ENCODE data around the gene EXOC3L2. TPM values are rescaled to one million over a fixed set of nuclear protein-coding genes. Genes with fewer than 3 reads are reported as not detected.

Gene EXOC3L2
- total RNA-seq, 1 donor from 2014 or later = 0.12 TPM

- H3K4me3 ChIP-seq (ENCODE audit: low read depth, low read length) = no peak overlapping the region
- TF ChIP-seq CTCF (conservative IDR thresholded peaks at IDR 0.05; ENCODE audit: low read depth, low read length) = no peak
- no peak for DNase-seq (ENCODE audit: low read depth)
These were observed 35.3 kb upstream of the EXOC3L2 start for GRCh38 chr19:45280471-45280961.

GRCh38 chr19:45279587-45280192 is 34.5 kb upstream of the EXOC3L2 start:
- no peak for DNase-seq (ENCODE audit: low read depth)
- no peak for TF ChIP-seq CTCF (conservative IDR thresholded peaks at IDR 0.05; ENCODE audit: low read depth, low read length)
- no peak overlapping the region for H3K4me3 ChIP-seq (ENCODE audit: low read depth, low read length)

- DNase-seq (ENCODE audit: low read depth) = no peak
- no peak for TF ChIP-seq CTCF (conservative IDR thresholded peaks at IDR 0.05; ENCODE audit: low read depth, low read length)
- H3K4me3 ChIP-seq (ENCODE audit: low read depth, low read length) = no peak overlapping the region
These were observed 32.9 kb upstream of the EXOC3L2 start for GRCh38 chr19:45278087-45278486.

GRCh38 chr19:45276284-45276687 is 31.1 kb upstream of the EXOC3L2 start:
- no peak for DNase-seq (ENCODE audit: low read depth)
- no peak overlapping the region for H3K4me3 ChIP-seq (ENCODE audit: low read depth, low read length)
- TF ChIP-seq CTCF (conservative IDR thresholded peaks at IDR 0.05; ENCODE audit: low read depth, low read length) = no peak

- no peak overlapping the region for H3K4me3 ChIP-seq (ENCODE audit: low read depth, low read length)
- no peak for TF ChIP-seq CTCF (conservative IDR thresholded peaks at IDR 0.05; ENCODE audit: low read depth, low read length)
- DNase-seq (ENCODE audit: low read depth) = no peak
These were observed 30.3 kb upstream of the EXOC3L2 start for GRCh38 chr19:45275370-45275971.

GRCh38 chr19:45273521-45273855 is 28.3 kb upstream of the EXOC3L2 start:
- no peak for TF ChIP-seq CTCF (conservative IDR thresholded peaks at IDR 0.05; ENCODE audit: low read depth, low read length)
- DNase-seq (ENCODE audit: low read depth) = no peak
- H3K4me3 ChIP-seq (ENCODE audit: low read depth, low read length) = no peak overlapping the region

- DNase-seq (ENCODE audit: low read depth) = no peak
- no peak for TF ChIP-seq CTCF (conservative IDR thresholded peaks at IDR 0.05; ENCODE audit: low read depth, low read length)
- H3K4me3 ChIP-seq (ENCODE audit: low read depth, low read length) = no peak overlapping the region
These were observed 26.5 kb upstream of the EXOC3L2 start for GRCh38 chr19:45271735-45272108.
